Pancreas (tissue), 10 donors: ENCODE results near the gene COQ10A. TPM values are rescaled to one million over a fixed set of nuclear protein-coding genes. Genes with fewer than 3 reads are reported as not detected.

Experiments
- ATAC-seq, 4 donors: fragments of 200-7000 bp; cut with Tn5 transposase; one replicate each; pipeline versions ENCODE4 v1.8.0 to v1.9.1; 2020; ENCODE audit warnings: mild to moderate bottlenecking in 4 of 4, moderate library complexity in 4 of 4
- DNase-seq, 6 donors: peaks; one replicate each; pipeline ENCODE4 v3.0.0-alpha.2; 2020
- FAIRE-seq: peaks from 2 replicates; lab custom pipeline; 2012; peaks lifted over from hg19 to GRCh38; lab: Jason Lieb, UNC
- H3K27ac ChIP-seq, 4 donors: fragments of 200-600 bp; sonication (generic); 1 replicate in 3 of 4; 2 replicates in 1 of 4; pipeline versions ENCODE4 v1.5.0 to v1.8.0; 2020
- H3K27me3 ChIP-seq, 4 donors: fragments of 200-600 bp; one replicate each; pipeline ENCODE4 v1.8.0; 2021
- H3K36me3 ChIP-seq, 3 donors: fragments of 200-600 bp; sonication (generic) in 1 of 3; one replicate each; pipeline versions ENCODE4 v1.5.0 to v1.8.0; 2020 to 2021
- H3K4me1 ChIP-seq, 3 donors: fragments of 200-600 bp; one replicate each; pipeline ENCODE4 v1.8.0; 2021
- H3K4me3 ChIP-seq, 4 donors: fragments of 200-600 bp; sonication (generic) in 2 of 4; one replicate each; pipeline versions ENCODE4 v1.5.0 to v1.8.0; 2020 to 2021
- H3K9me3 ChIP-seq, 4 donors: fragments of 200-600 bp; one replicate each; pipeline ENCODE4 v1.8.0; 2021
- CTCF ChIP-seq, 4 donors: fragments of 200-600 bp; sonication (generic) in 3 of 4; IDR thresholded peaks; one replicate each; pipeline versions ENCODE4 v1.5.0 to v1.8.0; 2021; ENCODE audit warnings: antibody characterized with exemption in 4 of 4
- WGBS, 2 donors: extraction: QIAGEN DNeasy Blood & Tissue Kit; methylation state at CpG; one replicate each; pipeline ENCODE4 v1.1.7; 2013; 5-methylcytosine and 5-hydroxymethylcytosine counted together
- intact Hi-C, 3 donors: fragments of 100-400 bp; cut with DNase I; formaldehyde crosslinking; loops; one replicate each; pipeline versions ENCODE4 v1.11.1 to v1.14.2; 2022
- polyA plus RNA-seq, 2 donors: library from polyadenylated mRNA; stranded (reverse); fragments of 200-250 nt; gene quantifications; one replicate each; pipeline ENCODE4 v1.2.3, GENCODE V29; 2013
- total RNA-seq, 6 donors: library from RNA; stranded (reverse); fragmentation: NEBNext Ultra II Directional in 4 of 6; extraction: Animal tissue kit (Norgen Biotek cat#: 25700) in 4 of 6; gene quantifications; one replicate each; pipeline versions ENCODE4 v1.2.1 to v1.2.4, GENCODE V29; 2021 to 2023
- donor health status: healthy with polysubstance abuse.
- donor health status: DM: no; HTN: no; CAD: no; lungs with moderate emphysema.
- donor health status: DM: no; HTN: no; CAD: no.
- donor health status: control.
- donor health status: control.
- donor health status: Bipolar disorder and iron deficiency.
- donor health status: DM: yes; HTN: yes; CAD: no.
- donor health status: DM: no; HTN: no; CAD: no.
- donor health status: DM: no; HTN: no; CAD: no.
- donor health status: DM: yes; HTN: yes; CAD: no.

The COQ10A gene
- total and polyA plus RNA-seq, 8 donors = 8.0 to 36.4 (median 11.8) TPM

- intact Hi-C loops = loop anchor here in 1 of 3 donors (10.0 kb wide), 1 partner anchor 62 kb away; no protein-coding TSS in a partner anchor
- no peak for FAIRE-seq
- no peak for ATAC-seq
- H3K9me3 ChIP-seq = no peaks in the 10 kb centered on the region
- H3K4me1 ChIP-seq = peaks cover 0 to 19% (median 0%) of the 10 kb centered on the region in 3 donors
- H3K4me3 ChIP-seq = no peak overlapping the region
- H3K36me3 ChIP-seq = peaks cover 0 to 39% (median 22%) of the 10 kb centered on the region in 3 donors
- no peak for TF ChIP-seq CTCF (IDR thresholded peaks at IDR 0.05)
- DNase-seq = no peak
- 39 to 46% methylated on average over 4 of the region's 4 CpGs for WGBS, 2 donors
- no peaks in the 10 kb centered on the region for H3K27me3 ChIP-seq
- no peak overlapping the region for H3K27ac ChIP-seq
These were observed 10.3 kb upstream of the COQ10A start for GRCh38 chr12:56256326-56256960.

GRCh38 chr12:56257071-56257470, 9.7 kb upstream of the COQ10A start:
- peaks cover 0 to 33% (median 19%) of the 10 kb centered on the region in 3 donors for H3K36me3 ChIP-seq
- ATAC-seq (no peak), FAIRE-seq (no peak), DNase-seq (no peak)
- no peak for TF ChIP-seq CTCF (IDR thresholded peaks at IDR 0.05)
- intact Hi-C loops = loop anchor here in 1 of 3 donors (10.0 kb wide), 1 partner anchor 62 kb away; no protein-coding TSS in a partner anchor
- no peak overlapping the region for H3K27ac ChIP-seq
- WGBS, 2 donors = 50 to 59% methylated on average over 8 of the region's 8 CpGs
- H3K27me3 ChIP-seq = no peaks in the 10 kb centered on the region
- no peaks in the 10 kb centered on the region for H3K9me3 ChIP-seq
- peak overlapping the region; percentile 74 to 94 (median 92) for H3K4me3 ChIP-seq
- H3K4me1 ChIP-seq = peaks cover 0 to 19% (median 0%) of the 10 kb centered on the region in 3 donors

- FAIRE-seq = no peak
- no peaks in the 10 kb centered on the region for H3K27me3 ChIP-seq
- peak overlapping the region; percentile 74 to 94 (median 92) for H3K4me3 ChIP-seq
- peaks cover 0 to 28% (median 14%) of the 10 kb centered on the region in 3 donors for H3K36me3 ChIP-seq
- no peak for DNase-seq
- WGBS, 2 donors = 1% methylated on average over 27 of the region's 27 CpGs
- H3K4me1 ChIP-seq = peaks cover 0 to 19% (median 0%) of the 10 kb centered on the region in 3 donors
- no peak for TF ChIP-seq CTCF (IDR thresholded peaks at IDR 0.05)
- ATAC-seq = peak; percentile 34 to 51 (median 41)
- peak overlapping the region; percentile 65 to 89 (median 83) for H3K27ac ChIP-seq
- H3K9me3 ChIP-seq = no peaks in the 10 kb centered on the region
- intact Hi-C loops = loop anchor here in 1 of 3 donors (10.0 kb wide), 1 partner anchor 63 kb away; no protein-coding TSS in a partner anchor
These were observed 9.2 kb upstream of the COQ10A start for GRCh38 chr12:56257491-56258067.

- WGBS, 2 donors = 0 to 1% methylated on average over 27 to 78 of the region's 78 CpGs
- FAIRE-seq = no peak
- intact Hi-C loops = loop anchor here in 1 of 3 donors (10.0 kb wide), 1 partner anchor 63 kb away; no protein-coding TSS in a partner anchor
These were observed 8.5 kb upstream of the COQ10A start, which contains the start of gene ANKRD52 for GRCh38 chr12:56258068-56258819. Gene ANKRD52, minus strand, starts transcription at chr12:56258384. Its CDS starts 115 bp downstream, at chr12:56258269.

More at GRCh38 chr12:56258068-56258819, 8.5 kb upstream of the COQ10A start, which contains the start of gene ANKRD52:
- peak within 1 kb of the TSS; percentile 65 to 89 (median 83) for H3K27ac ChIP-seq
- H3K4me3 ChIP-seq = peak within 1 kb of the TSS; percentile 74 to 94 (median 92)
- peak; percentile 97 to 99 (median 97) for ATAC-seq
- H3K9me3 ChIP-seq = no peaks in the 10 kb centered on the region
- H3K27me3 ChIP-seq = no peaks in the 10 kb centered on the region
- DNase-seq = peak; percentile 61 to 92 (median 77)
- H3K36me3 ChIP-seq = peaks cover 0 to 22% (median 8%) of the 10 kb centered on the region in 3 donors
- H3K4me1 ChIP-seq = peaks cover 0 to 19% (median 0%) of the 10 kb centered on the region in 3 donors
- peak; percentile 51 to 82 (median 65) for TF ChIP-seq CTCF (IDR thresholded peaks at IDR 0.05)
